GM12878 (cell line): ENCODE results near the gene KLF6.

Experiments
- BMI1 ChIP-seq: fragments of 450-650 bp; IDR thresholded peaks from 2 replicates; pipeline ENCODE4 v1.6.1; 2016; ENCODE audit warnings: mild to moderate bottlenecking, moderate library complexity, borderline replicate concordance
- CTCF ChIP-seq, 3 experiments: IDR thresholded peaks in 2 of 3; conservative IDR thresholded peaks in 1 of 3; 2 replicates each; pipeline ENCODE4 v1.5.1; 2011; ENCODE audit warnings: low read depth in 3 of 3, low read length in 3 of 3, mild to moderate bottlenecking in 3 of 3, control low read depth in 2 of 3, moderate library complexity in 2 of 3, inconsistent platforms in 1 of 3, mixed read lengths in 1 of 3; ENCODE audit not compliant: control insufficient read depth in 2 of 3, insufficient read depth in 1 of 3; ENCODE audit errors: extremely low read depth in 1 of 3
- JUND ChIP-seq: IDR thresholded peaks from 2 replicates; pipeline ENCODE4 v1.6.1; 2012; ENCODE audit warnings: low read depth, mild to moderate bottlenecking, low read length, improper control_type of control experiment, moderate library complexity
- POLR2A ChIP-seq: IDR thresholded peaks from 2 replicates; pipeline ENCODE4 v1.6.1; 2011; ENCODE audit warnings: low read depth, mild to moderate bottlenecking, low read length
- SUPT20H ChIP-seq: IDR thresholded peaks from 2 replicates; pipeline ENCODE4 v1.6.1; 2011; ENCODE audit warnings: low read depth, mild to moderate bottlenecking, low read length, moderate library complexity, borderline replicate concordance; ENCODE audit not compliant: control insufficient read depth
- TBL1XR1 ChIP-seq: IDR thresholded peaks from 2 replicates; pipeline ENCODE4 v1.6.1; 2012; ENCODE audit warnings: low read depth, low read length, improper control_type of control experiment

- TF ChIP-seq BMI1 (no peak), CTCF (IDR thresholded peaks at IDR 0.05 in 2 of 3, conservative IDR thresholded peaks at IDR 0.05 in 1 of 3; ENCODE audit: control insufficient read depth in 2 of 3, extremely low read depth in 1 of 3, insufficient read depth in 1 of 3, low read depth in 3 of 3, low read length in 3 of 3) (no peak), SUPT20H (no peak), POLR2A (no peak), JUND (no peak), TBL1XR1 (no peak)
Measured at GRCh38 chr10:3769556-3769955, 15.5 kb downstream of the KLF6 start.
